ENCODE measurements around the gene KNCN.

KNCN gene

GRCh38 chr1:46517932-46518498 is 33.4 kb downstream of the KNCN start:
- Histone ChIP-seq H3K4me3 (ENCODE audit: insufficient read depth, low read depth, low read length, poor library complexity, severe bottlenecking) (no peak overlapping the region), H3K36me3 (ENCODE audit: control insufficient read depth, insufficient read depth, low read length) (no peaks in the 10 kb centered on the region), H3K4me1 (ENCODE audit: control insufficient read depth, insufficient read depth, low read length, poor library complexity, severe bottlenecking) (peaks cover 3% of the 10 kb centered on the region), H3K27ac (ENCODE audit: insufficient read depth, low read length, poor library complexity, severe bottlenecking) (no peak overlapping the region), H3K27me3 (replicated peaks; ENCODE audit: control insufficient read depth, insufficient read depth, low read length, poor library complexity, severe bottlenecking) (no peaks in the 10 kb centered on the region), H3K9me3 (ENCODE audit: control insufficient read depth, low read length) (no peaks in the 10 kb centered on the region)
- DNase-seq = no peak

GRCh38 chr1:46517010-46517600 is 34.3 kb downstream of the KNCN start:
- Histone ChIP-seq H3K36me3 (ENCODE audit: control insufficient read depth, insufficient read depth, low read length) (no peaks in the 10 kb centered on the region), H3K27me3 (replicated peaks; ENCODE audit: control insufficient read depth, insufficient read depth, low read length, poor library complexity, severe bottlenecking) (peaks cover 4% of the 10 kb centered on the region), H3K27ac (ENCODE audit: insufficient read depth, low read length, poor library complexity, severe bottlenecking) (no peak overlapping the region), H3K9me3 (ENCODE audit: control insufficient read depth, low read length) (no peaks in the 10 kb centered on the region), H3K4me1 (ENCODE audit: control insufficient read depth, insufficient read depth, low read length, poor library complexity, severe bottlenecking) (peaks cover 3% of the 10 kb centered on the region), H3K4me3 (ENCODE audit: insufficient read depth, low read depth, low read length, poor library complexity, severe bottlenecking) (no peak overlapping the region)
- DNase-seq = no peak

- peaks cover 4% of the 10 kb centered on the region for H3K27me3 ChIP-seq (replicated peaks; ENCODE audit: control insufficient read depth, insufficient read depth, low read length, poor library complexity, severe bottlenecking)
- H3K4me1 ChIP-seq (ENCODE audit: control insufficient read depth, insufficient read depth, low read length, poor library complexity, severe bottlenecking) = peaks cover 3% of the 10 kb centered on the region
- DNase-seq = no peak
- H3K27ac ChIP-seq (ENCODE audit: insufficient read depth, low read length, poor library complexity, severe bottlenecking) = no peak overlapping the region
- no peak overlapping the region for H3K4me3 ChIP-seq (ENCODE audit: insufficient read depth, low read depth, low read length, poor library complexity, severe bottlenecking)
- no peaks in the 10 kb centered on the region for H3K36me3 ChIP-seq (ENCODE audit: control insufficient read depth, insufficient read depth, low read length)
- H3K9me3 ChIP-seq (ENCODE audit: control insufficient read depth, low read length) = no peaks in the 10 kb centered on the region
These were observed 35.1 kb downstream of the KNCN start for GRCh38 chr1:46516200-46516950.

- no peak for DNase-seq
- Histone ChIP-seq H3K4me1 (ENCODE audit: control insufficient read depth, insufficient read depth, low read length, poor library complexity, severe bottlenecking) (peaks cover 3% of the 10 kb centered on the region), H3K36me3 (ENCODE audit: control insufficient read depth, insufficient read depth, low read length) (no peaks in the 10 kb centered on the region), H3K9me3 (ENCODE audit: control insufficient read depth, low read length) (no peaks in the 10 kb centered on the region), H3K27me3 (replicated peaks; ENCODE audit: control insufficient read depth, insufficient read depth, low read length, poor library complexity, severe bottlenecking) (peaks cover 4% of the 10 kb centered on the region), H3K27ac (ENCODE audit: insufficient read depth, low read length, poor library complexity, severe bottlenecking) (no peak overlapping the region), H3K4me3 (ENCODE audit: insufficient read depth, low read depth, low read length, poor library complexity, severe bottlenecking) (no peak overlapping the region)
These were observed 35.9 kb downstream of the KNCN start for GRCh38 chr1:46515576-46515975.

- no peak overlapping the region for H3K27ac ChIP-seq (ENCODE audit: insufficient read depth, low read length, poor library complexity, severe bottlenecking)
- H3K36me3 ChIP-seq (ENCODE audit: control insufficient read depth, insufficient read depth, low read length) = no peaks in the 10 kb centered on the region
- peaks cover 3% of the 10 kb centered on the region for H3K4me1 ChIP-seq (ENCODE audit: control insufficient read depth, insufficient read depth, low read length, poor library complexity, severe bottlenecking)
- H3K9me3 ChIP-seq (ENCODE audit: control insufficient read depth, low read length) = no peaks in the 10 kb centered on the region
- DNase-seq = no peak
- no peak overlapping the region for H3K4me3 ChIP-seq (ENCODE audit: insufficient read depth, low read depth, low read length, poor library complexity, severe bottlenecking)
- peaks cover 4% of the 10 kb centered on the region for H3K27me3 ChIP-seq (replicated peaks; ENCODE audit: control insufficient read depth, insufficient read depth, low read length, poor library complexity, severe bottlenecking)
These were observed 37.9 kb downstream of the KNCN start for GRCh38 chr1:46513536-46513935.

- H3K27ac ChIP-seq (ENCODE audit: insufficient read depth, low read length, poor library complexity, severe bottlenecking) = no peak overlapping the region
- no peak for DNase-seq
- peaks cover 4% of the 10 kb centered on the region for H3K27me3 ChIP-seq (replicated peaks; ENCODE audit: control insufficient read depth, insufficient read depth, low read length, poor library complexity, severe bottlenecking)
- H3K4me3 ChIP-seq (ENCODE audit: insufficient read depth, low read depth, low read length, poor library complexity, severe bottlenecking) = no peak overlapping the region
- no peaks in the 10 kb centered on the region for H3K9me3 ChIP-seq (ENCODE audit: control insufficient read depth, low read length)
- H3K4me1 ChIP-seq (ENCODE audit: control insufficient read depth, insufficient read depth, low read length, poor library complexity, severe bottlenecking) = peaks cover 3% of the 10 kb centered on the region
- no peaks in the 10 kb centered on the region for H3K36me3 ChIP-seq (ENCODE audit: control insufficient read depth, insufficient read depth, low read length)
These were observed 38.7 kb downstream of the KNCN start for GRCh38 chr1:46512792-46513190.

- H3K27ac ChIP-seq (ENCODE audit: insufficient read depth, low read length, poor library complexity, severe bottlenecking) = no peak overlapping the region
- DNase-seq = no peak
- no peak overlapping the region for H3K4me3 ChIP-seq (ENCODE audit: insufficient read depth, low read depth, low read length, poor library complexity, severe bottlenecking)
- H3K9me3 ChIP-seq (ENCODE audit: control insufficient read depth, low read length) = no peaks in the 10 kb centered on the region
- H3K27me3 ChIP-seq (replicated peaks; ENCODE audit: control insufficient read depth, insufficient read depth, low read length, poor library complexity, severe bottlenecking) = peaks cover 4% of the 10 kb centered on the region
- H3K4me1 ChIP-seq (ENCODE audit: control insufficient read depth, insufficient read depth, low read length, poor library complexity, severe bottlenecking) = peaks cover 3% of the 10 kb centered on the region
- no peaks in the 10 kb centered on the region for H3K36me3 ChIP-seq (ENCODE audit: control insufficient read depth, insufficient read depth, low read length)
These were observed 39.2 kb downstream of the KNCN start for GRCh38 chr1:46512135-46512791.

GRCh38 chr1:46510998-46511365 is 40.5 kb downstream of the KNCN start:
- Histone ChIP-seq H3K4me3 (ENCODE audit: insufficient read depth, low read depth, low read length, poor library complexity, severe bottlenecking) (no peak overlapping the region), H3K9me3 (ENCODE audit: control insufficient read depth, low read length) (no peaks in the 10 kb centered on the region), H3K4me1 (ENCODE audit: control insufficient read depth, insufficient read depth, low read length, poor library complexity, severe bottlenecking) (no peaks in the 10 kb centered on the region), H3K27ac (ENCODE audit: insufficient read depth, low read length, poor library complexity, severe bottlenecking) (no peak overlapping the region), H3K36me3 (ENCODE audit: control insufficient read depth, insufficient read depth, low read length) (no peaks in the 10 kb centered on the region), H3K27me3 (replicated peaks; ENCODE audit: control insufficient read depth, insufficient read depth, low read length, poor library complexity, severe bottlenecking) (peaks cover 4% of the 10 kb centered on the region)
- DNase-seq = no peak

GRCh38 chr1:46510341-46510997 is 41.0 kb downstream of the KNCN start:
- Histone ChIP-seq H3K4me1 (ENCODE audit: control insufficient read depth, insufficient read depth, low read length, poor library complexity, severe bottlenecking) (no peaks in the 10 kb centered on the region), H3K27ac (ENCODE audit: insufficient read depth, low read length, poor library complexity, severe bottlenecking) (no peak overlapping the region), H3K36me3 (ENCODE audit: control insufficient read depth, insufficient read depth, low read length) (no peaks in the 10 kb centered on the region), H3K9me3 (ENCODE audit: control insufficient read depth, low read length) (no peaks in the 10 kb centered on the region), H3K4me3 (ENCODE audit: insufficient read depth, low read depth, low read length, poor library complexity, severe bottlenecking) (no peak overlapping the region), H3K27me3 (replicated peaks; ENCODE audit: control insufficient read depth, insufficient read depth, low read length, poor library complexity, severe bottlenecking) (peaks cover 4% of the 10 kb centered on the region)
- no peak for DNase-seq

Data from effector memory CD4-positive, alpha-beta T cell (primary cell).